Epithelial cell of proximal tubule (primary cell): Measurements from ENCODE around the gene SAXO1. TPM values are rescaled to one million over a fixed set of nuclear protein-coding genes. Genes with fewer than 3 reads are reported as not detected.

Source experiments
- DNase-seq: peaks from one replicate; pipeline ENCODE4 v3.0.0-alpha.2; 2011; ENCODE audit warnings: low read depth
- H3K4me3 ChIP-seq: 2 replicates; pipeline ENCODE4 v1.5.1; 2011; ENCODE audit warnings: low read depth, mild to moderate bottlenecking, low read length
- CTCF ChIP-seq: conservative IDR thresholded peaks from 2 replicates; pipeline ENCODE4 v1.5.1; 2012; ENCODE audit warnings: low read depth, mild to moderate bottlenecking, low read length
- total RNA-seq: library from RNA; depleted of rRNA; stranded (reverse); fragments of >200 nt; gene quantifications from 2 replicates; pipeline ENCODE4 v1.2.3, GENCODE V29; 2015

SAXO1 gene
- total RNA-seq, 1 donor from 2014 or later: not detected

- TF ChIP-seq CTCF: no peak
- H3K4me3 ChIP-seq: no peak overlapping the region
- no peak for DNase-seq
Observed at GRCh38 chr9:18905883-18906629, 127.0 kb downstream of the SAXO1 start.

GRCh38 chr9:18905028-18905882 is 127.8 kb downstream of the SAXO1 start:
- no peak overlapping the region for H3K4me3 ChIP-seq
- DNase-seq: no peak
- no peak for TF ChIP-seq CTCF

GRCh38 chr9:18903450-18903849 is 129.6 kb downstream of the SAXO1 start:
- no peak overlapping the region for H3K4me3 ChIP-seq
- DNase-seq: no peak
- no peak for TF ChIP-seq CTCF

- no peak for DNase-seq
- no peak overlapping the region for H3K4me3 ChIP-seq
- no peak for TF ChIP-seq CTCF
Observed at GRCh38 chr9:18896531-18897179, 136.4 kb downstream of the SAXO1 start.

- no peak overlapping the region for H3K4me3 ChIP-seq
- TF ChIP-seq CTCF: no peak
- DNase-seq: no peak
Observed at GRCh38 chr9:18896004-18896403, 137.0 kb downstream of the SAXO1 start.

GRCh38 chr9:18893491-18893890 is 139.5 kb downstream of the SAXO1 start:
- no peak for DNase-seq
- no peak overlapping the region for H3K4me3 ChIP-seq
- no peak for TF ChIP-seq CTCF
